H1 (cell line): ENCODE results near the gene GNG8. TPM values are rescaled to one million over a fixed set of nuclear protein-coding genes. Genes with fewer than 3 reads are reported as not detected.

Experiments
- ASH2L ChIP-seq: fragments of 200-600, 300-600 bp; sonication (generic); IDR thresholded peaks from one replicate; pipeline ENCODE4 v1.7.1; 2017; ENCODE audit warnings: low read length
- CHD7 ChIP-seq: fragments of 300-600 bp; sonication (generic); IDR thresholded peaks from 2 replicates; pipeline ENCODE4 v1.7.1; 2012; ENCODE audit warnings: low read length, moderate library complexity, mild to moderate bottlenecking, inconsistent platforms; ENCODE audit not compliant: insufficient replicate concordance
- HDAC6 ChIP-seq: IDR thresholded peaks from one replicate; pipeline ENCODE4 v1.7.1; 2012; ENCODE audit warnings: low read depth, mild to moderate bottlenecking, inconsistent platforms, low read length, moderate library complexity
- SIN3A ChIP-seq, 2 experiments: IDR thresholded peaks in 1 of 2; conservative IDR thresholded peaks in 1 of 2; 2 replicates each; pipeline ENCODE4 v1.6.1; 2011 to 2012; ENCODE audit warnings: low read length in 2 of 2, improper control_type of control experiment in 1 of 2, low read depth in 1 of 2, mild to moderate bottlenecking in 1 of 2
- SRF ChIP-seq: IDR thresholded peaks from 2 replicates; pipeline ENCODE4 v1.6.1; 2011; ENCODE audit warnings: mild to moderate bottlenecking, low read depth, low read length, moderate library complexity
- TEAD4 ChIP-seq: IDR thresholded peaks from 2 replicates; pipeline ENCODE4 v1.6.1; 2012; ENCODE audit warnings: low read depth, low read length, inconsistent platforms, mixed read lengths
- USF2 ChIP-seq: IDR thresholded peaks from 2 replicates; pipeline ENCODE4 v1.6.1; 2011; ENCODE audit warnings: low read length, improper control_type of control experiment
- polyA plus RNA-seq, 7 experiments: library from polyadenylated mRNA; depleted of rRNA in 3 of 7; stranded (reverse) in 5 of 7; unstranded in 2 of 7; fragments of >200 nt in 5 of 7; fragments of 200-250 nt in 2 of 7; gene quantifications; 1 replicate in 5 of 7; 2 replicates in 1 of 7; 4 replicates in 1 of 7; pipeline versions ENCODE4 v1.2.1 to v1.2.3, GENCODE V29; 2011 to 2013; ENCODE audit warnings: missing spikeins in 2 of 7, mixed read lengths in 2 of 7
- total RNA-seq: library from RNA; stranded (reverse); fragmentation: NEBNext Ultra II Directional; extraction: Animal tissue kit (Norgen Biotek cat#: 25700); gene quantifications from 2 replicates; pipeline ENCODE4 v1.2.1, GENCODE V29; 2021

GNG8 gene
- total and polyA plus RNA-seq, 2 of the 8 experiments (the other 6 are each of a cell fraction or from before 2014, with no cell fraction given), result not detected

- TF ChIP-seq CHD7 (no peak), SRF (no peak), ASH2L (no peak), HDAC6 (no peak), USF2 (no peak), TEAD4 (no peak), SIN3A (conservative IDR thresholded peaks at IDR 0.05 in 1 of 2, IDR thresholded peaks at IDR 0.05 in 1 of 2; ENCODE audit: low read depth in 1 of 2, low read length in 2 of 2) (no peak)
Observed at GRCh38 chr19:46670813-46671212, 34.8 kb upstream of the GNG8 start (continued).
